ENCODE measurements around the gene MYO9A. TPM values are rescaled to one million over a fixed set of nuclear protein-coding genes. Genes with fewer than 3 reads are reported as not detected.

Gene MYO9A
- total and polyA plus RNA-seq, 2 donors (not counting 1 experiment from before 2014, with no cell fraction given) = 6.2 to 66.1 TPM

DNA sequence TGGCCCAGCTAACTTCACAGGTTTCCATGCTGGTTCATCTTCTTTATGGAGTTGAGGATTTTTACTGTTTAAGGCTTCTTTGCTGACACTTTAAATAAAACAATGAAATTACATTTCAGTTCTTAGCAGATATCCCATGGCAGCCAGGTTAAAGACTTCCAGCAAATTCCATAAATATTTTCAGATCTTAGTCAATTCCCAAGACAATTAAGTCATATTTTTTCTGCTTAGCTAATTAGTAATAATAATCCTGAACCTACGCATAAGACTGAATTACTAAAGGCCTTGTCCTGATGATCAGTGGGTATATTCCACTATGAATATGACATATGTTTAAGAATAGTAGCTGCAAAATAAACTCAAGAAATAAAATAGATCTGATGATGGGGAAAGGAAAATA, 224.3 kb downstream of the MYO9A start:
- no peak overlapping the region for H2AFZ ChIP-seq (ENCODE audit: insufficient read depth, low read depth, low read length, poor library complexity, severe bottlenecking)
- no peaks in the 10 kb centered on the region for H3K27me3 ChIP-seq (replicated peaks in 1 of 4; ENCODE audit: control extremely low read depth in 1 of 4, control insufficient read depth in 3 of 4, insufficient read depth in 4 of 4, low read length in 3 of 4)
- no peak for ATAC-seq (ENCODE audit: low read depth)
- no peak overlapping the region for H3K4me2 ChIP-seq (replicated peaks; ENCODE audit: low read depth, low read length, poor library complexity, severe bottlenecking)
- no peak overlapping the region for H3K9ac ChIP-seq (ENCODE audit: low read length)
- ChIA-PET POLR2A (no interaction called here), CTCF (no interaction called here)
- H3K27me3 Mint-ChIP-seq = no peaks in the 10 kb centered on the region
- H3K27ac Mint-ChIP-seq = no peak overlapping the region
- peaks cover 9 to 16% of the 10 kb centered on the region in 2 experiments for H3K36me3 ChIP-seq (replicated peaks in 1 of 2; ENCODE audit: control extremely low read depth in 1 of 2, control insufficient read depth in 1 of 2, extremely low read depth in 1 of 2, insufficient read depth in 2 of 2, low read length in 1 of 2)
- intact Hi-C loops (cut with micrococcal nuclease) = no loop called here
- H3K79me2 ChIP-seq (ENCODE audit: control insufficient read depth, insufficient read depth, low read length) = no peaks in the 10 kb centered on the region
- H3K4me3 Mint-ChIP-seq = no peak overlapping the region
- peaks cover 5% of the 10 kb centered on the region for H3K4me1 Mint-ChIP-seq
- no peaks in the 10 kb centered on the region for H3K4me1 ChIP-seq (ENCODE audit: control insufficient read depth in 2 of 2, insufficient read depth in 2 of 2, low read length in 2 of 2)
- TF ChIP-seq EZH2 (IDR thresholded peaks at IDR 0.05; ENCODE audit: borderline replicate concordance, insufficient read depth, low read depth, low read length, poor library complexity, severe bottlenecking) = no peak
- TF ChIP-seq, protein P1, sequence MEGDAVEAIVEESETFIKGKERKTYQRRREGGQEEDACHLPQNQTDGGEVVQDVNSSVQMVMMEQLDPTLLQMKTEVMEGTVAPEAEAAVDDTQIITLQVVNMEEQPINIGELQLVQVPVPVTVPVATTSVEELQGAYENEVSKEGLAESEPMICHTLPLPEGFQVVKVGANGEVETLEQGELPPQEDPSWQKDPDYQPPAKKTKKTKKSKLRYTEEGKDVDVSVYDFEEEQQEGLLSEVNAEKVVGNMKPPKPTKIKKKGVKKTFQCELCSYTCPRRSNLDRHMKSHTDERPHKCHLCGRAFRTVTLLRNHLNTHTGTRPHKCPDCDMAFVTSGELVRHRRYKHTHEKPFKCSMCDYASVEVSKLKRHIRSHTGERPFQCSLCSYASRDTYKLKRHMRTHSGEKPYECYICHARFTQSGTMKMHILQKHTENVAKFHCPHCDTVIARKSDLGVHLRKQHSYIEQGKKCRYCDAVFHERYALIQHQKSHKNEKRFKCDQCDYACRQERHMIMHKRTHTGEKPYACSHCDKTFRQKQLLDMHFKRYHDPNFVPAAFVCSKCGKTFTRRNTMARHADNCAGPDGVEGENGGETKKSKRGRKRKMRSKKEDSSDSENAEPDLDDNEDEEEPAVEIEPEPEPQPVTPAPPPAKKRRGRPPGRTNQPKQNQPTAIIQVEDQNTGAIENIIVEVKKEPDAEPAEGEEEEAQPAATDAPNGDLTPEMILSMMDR (IDR thresholded peaks at IDR 0.05) = no peak
- DNase-seq = no peak
- no peaks in the 10 kb centered on the region for H4K20me1 ChIP-seq (ENCODE audit: control insufficient read depth, insufficient read depth, low read length, poor library complexity, severe bottlenecking)
- H3K27ac ChIP-seq (ENCODE audit: low read length in 2 of 2) = no peak overlapping the region
- H3K9me3 Mint-ChIP-seq (ENCODE audit: insufficient read depth) = no peaks in the 10 kb centered on the region
- H3K4me3 ChIP-seq (ENCODE audit: control extremely low read depth in 1 of 5, extremely low read depth in 1 of 5, insufficient read depth in 1 of 5, low read depth in 2 of 5, low read length in 4 of 5) = no peak overlapping the region
- H3K9me3 ChIP-seq (ENCODE audit: control extremely low read depth in 1 of 3, control insufficient read depth in 2 of 3, insufficient read depth in 1 of 3, low read length in 2 of 3) = no peaks in the 10 kb centered on the region
- WGBS (ENCODE audit: insufficient coverage) = no CpG with 5 or more reads among the region's 1 CpG

DNA sequence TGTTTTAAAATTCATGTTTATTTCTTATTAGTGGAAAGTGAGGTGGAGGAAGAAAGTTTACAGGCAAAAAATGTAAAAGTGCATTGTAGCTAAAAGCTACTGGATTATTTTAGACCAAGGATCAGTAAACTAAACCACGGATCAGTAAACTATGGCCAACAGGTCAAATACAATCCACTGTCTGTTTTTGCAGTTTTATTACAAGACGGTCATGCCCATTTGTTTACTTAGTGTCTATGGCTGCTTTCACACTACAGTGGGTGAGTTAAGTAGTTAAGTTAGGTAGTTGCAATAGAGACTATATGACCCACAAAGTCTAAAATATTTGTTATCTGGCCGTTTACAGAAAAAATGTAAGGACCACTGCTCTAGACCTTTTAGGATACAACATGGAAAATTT, 225.6 kb downstream of the MYO9A start:
- no peaks in the 10 kb centered on the region for H3K79me2 ChIP-seq (ENCODE audit: control insufficient read depth, insufficient read depth, low read length)
- no peaks in the 10 kb centered on the region for H3K4me1 ChIP-seq (ENCODE audit: control insufficient read depth in 2 of 2, insufficient read depth in 2 of 2, low read length in 2 of 2)
- ATAC-seq (ENCODE audit: low read depth) (no peak), DNase-seq (no peak)
- H4K20me1 ChIP-seq (ENCODE audit: control insufficient read depth, insufficient read depth, low read length, poor library complexity, severe bottlenecking) = no peaks in the 10 kb centered on the region
- no peak overlapping the region for H3K4me3 Mint-ChIP-seq
- H2AFZ ChIP-seq (ENCODE audit: insufficient read depth, low read depth, low read length, poor library complexity, severe bottlenecking) = no peak overlapping the region
- H3K9me3 ChIP-seq (ENCODE audit: control extremely low read depth in 1 of 3, control insufficient read depth in 2 of 3, insufficient read depth in 1 of 3, low read length in 2 of 3) = no peaks in the 10 kb centered on the region
- ChIA-PET POLR2A (no interaction called here), CTCF (interaction anchor here (1.2 kb wide), 1 partner anchor 264 kb away, joined by 3 read pairs; no protein-coding TSS in a partner anchor)
- no peaks in the 10 kb centered on the region for H3K27me3 ChIP-seq (replicated peaks in 1 of 4; ENCODE audit: control extremely low read depth in 1 of 4, control insufficient read depth in 3 of 4, insufficient read depth in 4 of 4, low read length in 3 of 4)
- no peak overlapping the region for H3K27ac Mint-ChIP-seq
- H3K4me1 Mint-ChIP-seq = peaks cover 5% of the 10 kb centered on the region
- H3K27me3 Mint-ChIP-seq = no peaks in the 10 kb centered on the region
- WGBS (ENCODE audit: insufficient coverage) = 100% methylated on average over 1 of the region's 3 CpGs
- intact Hi-C loops (cut with micrococcal nuclease) = no loop called here
- no peaks in the 10 kb centered on the region for H3K9me3 Mint-ChIP-seq (ENCODE audit: insufficient read depth)
- H3K27ac ChIP-seq (ENCODE audit: low read length in 2 of 2) = no peak overlapping the region
- H3K36me3 ChIP-seq (replicated peaks in 1 of 2; ENCODE audit: control extremely low read depth in 1 of 2, control insufficient read depth in 1 of 2, extremely low read depth in 1 of 2, insufficient read depth in 2 of 2, low read length in 1 of 2) = peaks cover 9 to 12% of the 10 kb centered on the region in 2 experiments
- H3K4me3 ChIP-seq (ENCODE audit: control extremely low read depth in 1 of 5, extremely low read depth in 1 of 5, insufficient read depth in 1 of 5, low read depth in 2 of 5, low read length in 4 of 5) = no peak overlapping the region
- no peak for TF ChIP-seq EZH2 (IDR thresholded peaks at IDR 0.05; ENCODE audit: borderline replicate concordance, insufficient read depth, low read depth, low read length, poor library complexity, severe bottlenecking)
- TF ChIP-seq, protein P1 (IDR thresholded peaks at IDR 0.05) = no peak
- no peak overlapping the region for H3K9ac ChIP-seq (ENCODE audit: low read length)
- no peak overlapping the region for H3K4me2 ChIP-seq (replicated peaks; ENCODE audit: low read depth, low read length, poor library complexity, severe bottlenecking)

Data from B cell (primary cell).